Measurements from ENCODE around the gene DDX54. TPM values are rescaled to one million over a fixed set of nuclear protein-coding genes. Genes with fewer than 3 reads are reported as not detected.

Gene DDX54
- total and polyA plus RNA-seq, 4 donors = 17.9 to 75.3 (median 51.9) TPM

- no peak for TF ChIP-seq CTCF (IDR thresholded peaks at IDR 0.05; ENCODE audit: control extremely low read depth, extremely low read depth)
- no peak for ATAC-seq (ENCODE audit: insufficient read depth, low FRiP score)
- no peak overlapping the region for H3K4me3 ChIP-seq
Observed at GRCh38 chr12:113204804-113205203, 19.5 kb upstream of the DDX54 start.

GRCh38 chr12:113203852-113204760, 18.8 kb upstream of the DDX54 start:
- no peak overlapping the region for H3K9ac ChIP-seq (ENCODE audit: insufficient read depth in 1 of 2, low read length in 2 of 2)
- H3K9me3 ChIP-seq (ENCODE audit: control insufficient read depth in 4 of 4, insufficient read depth in 3 of 4, low read length in 3 of 4) = peaks cover 0 to 3% (median 0%) of the 10 kb centered on the region in 4 donors
- H3K27ac ChIP-seq (ENCODE audit: low read depth in 1 of 2, low read length in 1 of 2) = no peak overlapping the region
- DNase-seq = no peak
- H3K27me3 ChIP-seq (ENCODE audit: control insufficient read depth in 3 of 3, insufficient read depth in 3 of 3, low read length in 2 of 3) = no peaks in the 10 kb centered on the region
- no peaks in the 10 kb centered on the region for H3K36me3 ChIP-seq (ENCODE audit: control insufficient read depth in 4 of 4, insufficient read depth in 4 of 4, low read length in 4 of 4)
- WGBS, 2 donors = 78 to 85% methylated on average over 8 of the region's 8 CpGs
- peaks cover 0 to 8% (median 1%) of the 10 kb centered on the region in 5 donors for H3K4me1 ChIP-seq (ENCODE audit: control insufficient read depth in 5 of 5, insufficient read depth in 5 of 5, low read length in 5 of 5)
- H3K4me3 ChIP-seq = no peak overlapping the region
- ATAC-seq (ENCODE audit: insufficient read depth, low FRiP score) = no peak
- no peak for TF ChIP-seq CTCF (IDR thresholded peaks at IDR 0.05; ENCODE audit: control extremely low read depth, extremely low read depth)

More at GRCh38 chr12:113204804-113205203, 19.5 kb upstream of the DDX54 start:
- no peak for DNase-seq
- Histone ChIP-seq H3K9me3 (ENCODE audit: control insufficient read depth in 4 of 4, insufficient read depth in 3 of 4, low read length in 3 of 4) (peaks cover 0 to 3% (median 0%) of the 10 kb centered on the region in 4 donors), H3K36me3 (ENCODE audit: control insufficient read depth in 4 of 4, insufficient read depth in 4 of 4, low read length in 4 of 4) (no peaks in the 10 kb centered on the region), H3K4me1 (ENCODE audit: control insufficient read depth in 5 of 5, insufficient read depth in 5 of 5, low read length in 5 of 5) (peaks cover 0 to 8% (median 1%) of the 10 kb centered on the region in 5 donors), H3K27me3 (ENCODE audit: control insufficient read depth in 3 of 3, insufficient read depth in 3 of 3, low read length in 2 of 3) (no peaks in the 10 kb centered on the region), H3K9ac (ENCODE audit: insufficient read depth in 1 of 2, low read length in 2 of 2) (no peak overlapping the region), H3K27ac (ENCODE audit: low read depth in 1 of 2, low read length in 1 of 2) (no peak overlapping the region)
- WGBS, 2 donors = 83 to 86% methylated on average over 3 of the region's 3 CpGs

GRCh38 chr12:113202300-113203075, 17.2 kb upstream of the DDX54 start:
- Histone ChIP-seq H3K27me3 (ENCODE audit: control insufficient read depth in 3 of 3, insufficient read depth in 3 of 3, low read length in 2 of 3) (no peaks in the 10 kb centered on the region), H3K9ac (ENCODE audit: insufficient read depth in 1 of 2, low read length in 2 of 2) (no peak overlapping the region), H3K4me1 (ENCODE audit: control insufficient read depth in 5 of 5, insufficient read depth in 5 of 5, low read length in 5 of 5) (no peaks in the 10 kb centered on the region), H3K27ac (ENCODE audit: low read depth in 1 of 2, low read length in 1 of 2) (no peak overlapping the region), H3K9me3 (ENCODE audit: control insufficient read depth in 4 of 4, insufficient read depth in 3 of 4, low read length in 3 of 4) (peaks cover 0 to 3% (median 0%) of the 10 kb centered on the region in 4 donors), H3K36me3 (ENCODE audit: control insufficient read depth in 4 of 4, insufficient read depth in 4 of 4, low read length in 4 of 4) (no peaks in the 10 kb centered on the region), H3K4me3 (no peak overlapping the region)
- ATAC-seq (ENCODE audit: insufficient read depth, low FRiP score) (no peak), DNase-seq (no peak)
- no peak for TF ChIP-seq CTCF (IDR thresholded peaks at IDR 0.05; ENCODE audit: control extremely low read depth, extremely low read depth)
- WGBS, 2 donors = 68 to 90% methylated on average over 4 of the region's 4 CpGs

Measured in lung (tissue), 12 donors.